ENCODE results near the gene ZNF674.
"Not testable (repeated sequence)": the region's sequence is repeated elsewhere in the genome, so short reads cannot be mapped to it uniquely, and the experiment has no call there.

ZNF674 gene

GRCh38 chrX:46569621-46570020, 24.4 kb upstream of the ZNF674 start:
- no peak for DNase-seq (ENCODE audit: low read depth)

DNA sequence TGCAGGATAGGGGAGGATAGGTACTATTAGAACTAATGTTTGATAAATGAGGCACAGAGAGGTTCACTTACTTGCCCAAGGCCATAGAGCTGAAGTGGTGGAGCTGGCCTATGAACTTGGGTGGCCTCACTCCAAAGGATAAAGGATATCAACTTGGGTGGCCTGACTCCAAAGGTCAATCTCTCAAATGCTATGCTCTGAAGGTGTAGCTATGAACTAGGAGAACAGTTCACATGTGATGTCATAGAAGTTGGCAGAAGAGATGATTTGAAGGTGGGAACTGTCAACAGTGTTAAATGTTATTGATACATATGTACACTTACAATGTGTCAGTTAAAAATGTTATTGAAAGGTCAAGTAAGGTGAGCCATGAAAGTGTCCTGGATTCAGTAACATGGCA, 22.2 kb upstream of the ZNF674 start:
- DNase-seq (ENCODE audit: low read depth): no peak

GRCh38 chrX:46561824-46562657, 16.8 kb upstream of the ZNF674 start:
- DNase-seq (ENCODE audit: low read depth): no peak

GRCh38 chrX:46559062-46559461, 13.8 kb upstream of the ZNF674 start:
- DNase-seq (ENCODE audit: low read depth): no peak

DNA sequence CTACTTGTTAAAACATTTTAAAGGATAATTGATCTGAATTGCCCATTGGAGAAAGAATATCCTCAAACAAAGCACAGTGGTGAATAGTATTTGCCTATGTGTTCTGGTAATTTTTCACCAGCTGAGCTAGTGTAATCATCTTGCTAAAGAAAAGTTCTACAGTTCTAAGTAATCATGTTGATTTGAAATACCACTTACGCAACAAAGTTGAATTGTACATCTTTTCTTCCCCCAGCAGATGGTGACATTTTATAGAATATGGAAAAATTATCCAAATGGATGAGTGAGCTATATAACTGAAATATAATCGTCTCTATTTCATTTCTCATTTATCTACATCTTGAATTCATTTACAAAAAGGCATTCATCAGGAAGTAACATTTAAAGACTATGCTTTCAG, 9.7 kb upstream of the ZNF674 start:
- peak; percentile 53 for DNase-seq (ENCODE audit: low read depth)

DNA sequence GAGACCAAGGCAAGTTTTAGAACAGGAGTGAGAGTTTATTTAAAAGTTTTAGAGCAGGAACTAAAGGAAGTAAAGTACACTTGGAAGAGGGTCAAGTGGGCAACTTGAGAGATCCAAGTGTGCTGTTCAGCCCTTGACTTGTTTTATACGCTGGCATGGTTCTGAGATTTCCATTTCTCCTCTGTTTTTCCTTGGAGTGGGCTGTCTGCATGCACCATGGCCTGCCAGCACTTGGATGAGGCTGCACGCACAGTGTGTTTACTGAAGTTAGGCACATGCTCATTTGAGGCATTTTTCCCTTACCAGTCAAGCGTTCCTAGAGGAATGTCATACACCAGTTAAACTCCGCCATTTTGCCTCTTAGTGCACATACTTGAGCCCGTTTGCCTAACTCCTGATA, 8.7 kb upstream of the ZNF674 start:
- DNase-seq (ENCODE audit: low read depth): no peak

GRCh38 chrX:46551494-46552128, 6.4 kb upstream of the ZNF674 start:
- peak; percentile 79 for DNase-seq (ENCODE audit: low read depth)

DNA sequence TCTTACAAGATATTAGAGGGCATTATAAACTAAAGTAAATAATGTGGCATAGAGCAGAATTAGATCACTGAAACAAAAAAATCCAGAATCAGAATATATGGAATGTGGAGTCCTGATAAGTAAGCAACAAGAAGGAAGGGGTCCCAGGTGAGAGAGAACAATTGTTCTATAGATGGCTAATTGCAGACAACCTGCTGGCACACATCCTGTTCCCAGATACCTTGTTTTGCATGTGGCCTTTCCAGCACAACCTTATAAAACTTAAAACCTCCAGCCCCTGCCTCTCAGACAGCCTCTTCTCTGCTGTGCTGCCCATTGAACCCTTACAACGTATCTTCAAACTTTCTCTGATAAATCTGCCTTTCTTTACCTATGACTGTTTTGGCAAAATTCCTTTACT, 4.7 kb upstream of the ZNF674 start:
- DNase-seq (ENCODE audit: low read depth): no peak

DNA sequence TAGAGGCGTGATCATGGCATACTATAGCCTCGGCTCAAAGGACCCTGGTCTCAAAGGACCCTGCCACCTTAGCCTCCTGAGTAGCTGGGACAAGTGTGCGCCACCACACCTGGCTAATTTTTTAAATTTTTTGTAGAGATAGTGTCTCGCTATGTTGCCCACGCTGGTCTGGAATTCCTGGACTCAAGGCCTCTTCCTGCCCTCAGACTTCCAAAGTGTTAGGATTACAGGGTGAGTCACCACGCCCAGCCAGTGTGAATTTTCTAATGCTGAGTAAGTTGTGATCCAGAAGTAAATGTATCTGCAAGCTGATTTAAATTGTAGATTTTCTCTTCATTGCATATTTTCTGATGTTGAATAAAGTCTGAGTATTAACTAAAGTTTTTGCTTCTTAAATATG, 2.6 kb upstream of the ZNF674 start:
- peak; percentile 81 for DNase-seq (ENCODE audit: low read depth)

DNA sequence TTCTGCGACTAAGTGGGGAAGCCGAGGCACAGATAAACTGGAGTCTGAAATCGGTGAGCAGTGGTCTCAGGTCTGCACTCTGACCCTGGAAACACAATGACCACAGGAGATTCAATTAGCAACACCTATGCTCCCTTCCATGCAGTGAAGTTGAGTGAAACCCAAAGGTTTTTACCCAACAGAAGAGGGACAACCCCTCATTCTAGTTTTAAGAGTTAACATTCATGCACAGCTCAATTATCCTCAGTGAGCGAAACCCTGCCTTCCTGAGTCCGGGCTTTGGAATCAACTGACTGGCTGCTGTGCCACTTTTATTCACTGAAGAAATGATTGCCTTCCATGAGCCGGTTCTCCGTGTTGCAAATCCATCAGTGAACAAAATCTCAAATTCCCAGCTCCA, 694 bp downstream of the ZNF674 start:
- DNase-seq (ENCODE audit: low read depth): not testable (repeated sequence)

- DNase-seq (ENCODE audit: low read depth): no peak
These were observed 1.8 kb downstream of the ZNF674 start for GRCh38 chrX:46543441-46543840.

DNA sequence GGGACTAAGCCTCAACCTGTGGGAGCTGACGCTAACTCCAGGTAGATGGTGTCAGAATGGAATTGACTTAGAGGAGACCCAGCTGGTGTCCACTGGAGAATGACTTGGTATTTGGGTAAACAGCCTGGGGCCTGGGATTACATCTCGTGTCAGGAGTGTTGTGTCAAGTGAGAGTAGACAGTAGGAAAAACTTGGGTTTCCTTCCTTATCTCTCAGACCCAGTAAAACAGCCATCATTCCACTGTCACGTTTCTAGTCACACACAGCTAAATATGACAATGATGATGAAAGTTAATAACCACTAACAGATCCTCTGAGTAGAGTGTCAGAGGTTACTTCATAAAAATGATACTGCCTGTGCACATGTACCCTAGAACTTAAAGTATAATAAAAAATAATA, 13.8 kb downstream of the ZNF674 start:
- DNase-seq (ENCODE audit: low read depth): no peak

- DNase-seq (ENCODE audit: low read depth): not testable (repeated sequence)
These were observed 14.8 kb downstream of the ZNF674 start for GRCh38 chrX:46530404-46530908.

- DNase-seq (ENCODE audit: low read depth): not testable (repeated sequence)
These were observed 15.3 kb downstream of the ZNF674 start for GRCh38 chrX:46529740-46530403.

DNA sequence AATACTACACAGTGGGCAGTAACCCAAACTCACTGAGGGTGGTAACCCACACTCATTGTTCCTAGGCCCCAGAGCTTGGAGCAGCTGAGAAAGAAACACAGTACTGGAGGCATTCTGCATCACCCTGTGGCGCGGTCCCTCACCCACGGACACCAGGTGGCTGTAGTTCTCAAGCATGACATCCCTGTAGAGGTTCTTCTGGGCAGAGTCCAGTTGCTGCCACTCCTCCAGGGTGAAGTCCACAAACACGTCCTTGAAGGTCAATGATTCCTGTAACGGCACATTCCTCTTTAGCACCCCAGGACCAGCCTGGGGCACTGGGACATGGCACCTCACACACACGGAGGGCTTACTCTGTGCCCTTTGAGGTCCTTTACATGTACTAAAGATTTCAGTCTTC, 16.6 kb downstream of the ZNF674 start:
- DNase-seq (ENCODE audit: low read depth): not testable (repeated sequence)

DNA sequence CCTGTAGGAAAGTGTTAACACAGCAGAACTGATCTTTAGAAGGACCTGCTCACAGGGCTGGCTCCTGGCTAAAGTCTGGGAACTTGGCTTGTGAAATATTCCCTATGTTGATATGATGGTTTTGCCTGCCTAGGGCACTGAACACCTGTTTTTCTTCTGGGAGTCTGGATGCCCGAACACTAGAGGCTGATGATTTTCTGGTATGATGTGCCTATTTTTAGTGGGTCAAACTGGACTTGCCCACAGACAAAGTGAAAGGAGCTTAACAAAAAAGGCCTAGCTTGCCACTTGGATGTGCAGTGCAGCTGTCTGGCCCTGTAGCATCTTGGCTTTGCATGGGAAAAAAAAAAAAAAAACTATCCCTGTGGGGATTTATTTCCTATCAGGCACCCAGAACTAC, 39.1 kb downstream of the ZNF674 start:
- DNase-seq (ENCODE audit: low read depth): no peak

DNA sequence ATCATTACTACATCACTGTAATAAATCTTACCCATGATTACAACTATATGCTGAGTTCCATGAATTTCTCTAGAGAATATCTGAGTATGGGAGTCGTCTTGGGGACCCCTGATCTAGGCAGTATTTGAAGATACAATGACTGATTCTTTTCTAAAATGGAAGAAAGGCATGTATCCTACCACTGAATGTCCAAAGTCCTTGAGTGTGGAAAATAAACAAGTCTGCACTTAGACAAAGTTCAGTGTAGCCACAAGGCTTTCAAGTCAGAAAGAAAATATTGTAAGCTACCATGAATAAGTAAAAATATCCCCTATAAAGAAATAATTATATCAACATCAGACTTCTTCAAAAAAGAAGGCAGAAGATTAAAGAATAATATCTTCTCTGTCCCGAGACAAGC, 42.4 kb downstream of the ZNF674 start:
- no peak for DNase-seq (ENCODE audit: low read depth)

DNA sequence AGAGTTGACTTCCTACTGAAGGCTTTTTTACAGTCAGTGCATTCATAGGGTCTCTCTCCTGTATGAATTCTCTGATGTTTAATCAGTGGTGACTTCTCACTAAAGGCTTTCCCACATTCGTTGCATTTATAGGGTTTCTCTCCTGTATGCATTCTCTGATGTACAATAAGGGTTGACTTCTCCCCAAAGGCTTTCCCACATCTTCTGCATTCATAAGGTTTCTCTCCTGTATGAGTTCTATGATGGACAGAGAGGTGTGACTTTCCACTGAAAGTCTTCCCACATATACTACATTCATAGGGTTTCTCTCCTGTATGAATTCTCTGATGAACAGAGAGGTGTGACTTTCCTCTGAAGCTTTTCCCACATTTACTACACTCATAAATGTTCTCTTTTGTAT, 45.2 kb downstream of the ZNF674 start:
- DNase-seq (ENCODE audit: low read depth): peak; percentile 8

DNA sequence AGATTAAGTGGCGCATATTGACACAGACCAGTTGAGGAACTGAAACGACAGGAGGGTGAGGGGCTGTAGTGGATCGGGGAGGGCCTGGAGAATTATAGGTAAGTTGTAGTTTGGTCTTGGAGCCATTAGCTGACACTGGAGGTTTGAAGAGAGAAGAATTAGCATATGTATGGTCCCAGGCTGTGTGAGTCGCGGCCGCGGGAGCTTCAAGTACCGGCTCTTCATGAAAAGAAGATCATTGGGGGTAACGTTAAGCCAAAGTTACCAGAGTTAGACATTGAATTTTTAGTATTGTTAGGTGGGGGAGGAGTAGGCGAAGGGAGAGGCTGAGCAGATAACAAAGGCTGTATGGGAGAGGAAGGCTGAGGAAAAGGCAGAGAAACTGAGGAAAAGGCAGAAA, 56.5 kb downstream of the ZNF674 start:
- DNase-seq (ENCODE audit: low read depth): no peak

DNA sequence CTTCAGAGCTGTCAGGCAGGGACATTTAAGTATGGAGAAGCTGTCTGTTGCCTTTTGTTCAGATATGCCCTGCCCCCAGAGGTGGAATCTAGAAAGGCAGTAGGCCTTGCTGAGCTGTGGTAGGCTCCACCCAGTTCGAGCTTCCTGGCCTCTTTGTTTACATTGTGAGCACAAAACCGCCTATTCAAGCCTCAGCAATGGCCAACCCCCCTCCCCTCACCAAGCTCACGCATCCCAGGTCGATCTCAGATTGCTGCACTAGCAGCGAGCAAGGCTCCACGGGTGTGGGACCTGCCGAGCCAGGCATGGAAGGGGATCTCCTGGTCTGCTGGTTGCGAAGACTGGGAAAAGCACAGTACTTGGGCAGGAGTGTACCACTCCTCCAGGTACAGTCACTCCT, 59.3 kb downstream of the ZNF674 start:
- no peak for DNase-seq (ENCODE audit: low read depth)

DNA sequence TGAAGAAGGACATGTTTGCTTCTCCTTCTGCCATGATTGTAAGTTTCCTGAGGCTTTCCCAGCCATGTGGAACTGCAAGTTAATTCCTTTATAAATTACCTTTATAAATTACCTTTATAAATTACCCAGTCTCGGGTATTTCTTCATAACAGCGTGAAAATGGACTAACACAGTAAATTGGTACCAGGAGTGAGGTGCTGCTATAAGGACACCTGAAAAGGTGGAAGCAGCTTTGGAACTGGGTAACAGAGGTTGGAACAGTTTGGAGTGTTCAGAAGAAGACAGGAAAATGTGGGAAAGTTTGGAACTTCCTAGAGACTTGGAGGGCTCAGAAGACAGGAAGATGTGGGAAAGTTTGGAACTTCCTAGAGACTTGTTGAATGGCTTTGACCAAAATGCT, 66.6 kb downstream of the ZNF674 start:
- not testable (repeated sequence) for DNase-seq (ENCODE audit: low read depth)

GRCh38 chrX:46477435-46477834, 67.8 kb downstream of the ZNF674 start:
- no peak for DNase-seq (ENCODE audit: low read depth)

DNA sequence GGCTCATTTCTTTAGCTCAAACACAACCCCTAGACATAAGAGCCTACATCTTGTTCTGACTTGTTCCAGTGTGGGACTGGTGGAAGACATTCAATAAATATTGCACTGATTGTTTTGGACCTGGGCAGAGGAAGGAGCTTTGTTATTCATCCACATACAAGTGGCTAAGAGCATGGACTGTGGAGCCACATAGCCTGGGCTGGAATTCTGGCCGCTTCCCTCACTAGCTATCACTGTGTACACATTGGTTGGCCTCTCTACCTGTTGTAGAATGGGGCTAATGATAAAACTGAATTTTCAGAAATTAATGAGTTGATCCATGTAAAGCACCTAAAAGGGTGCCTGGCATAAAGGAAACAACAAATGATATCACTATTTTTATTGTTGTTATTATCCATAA, 80.0 kb downstream of the ZNF674 start:
- no peak for DNase-seq (ENCODE audit: low read depth)

Measured in amniotic epithelial cell (primary cell).